Measurements from ENCODE around the gene MSGN1. TPM values are rescaled to one million over a fixed set of nuclear protein-coding genes. Genes with fewer than 3 reads are reported as not detected.

The MSGN1 gene
- total and polyA plus RNA-seq, 2 donors (not counting 3 experiments of a cell fraction or from before 2014, with no cell fraction given) = not detected

DNA sequence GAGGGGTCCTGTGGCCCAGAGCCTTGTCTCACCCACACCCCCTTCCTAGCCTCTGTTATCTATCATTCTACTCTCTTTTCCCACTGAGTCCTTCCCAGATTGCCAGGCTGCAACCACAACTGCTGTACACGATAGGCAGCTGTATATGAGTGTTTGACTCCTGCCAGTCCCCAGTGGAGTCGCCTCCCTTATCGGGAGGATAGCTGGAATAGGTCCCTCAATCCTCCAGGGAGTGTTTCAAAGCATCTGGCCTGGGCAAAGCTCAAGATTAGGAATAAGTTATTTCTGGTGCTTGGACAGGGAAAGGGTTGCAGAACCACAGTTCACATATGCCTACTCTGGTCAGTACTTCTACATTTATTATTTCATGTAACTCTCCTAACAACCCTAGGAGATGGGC is 4.8 kb downstream of the MSGN1 start:
- CTCF ChIA-PET = interaction anchor here (1.1 kb wide), 1 partner anchor 10 kb away, joined by 4 read pairs; no protein-coding TSS in a partner anchor
- DNase-seq (ENCODE audit: low read depth, low spot score) = no peak
- POLR2A ChIA-PET = no interaction called here
- no peak overlapping the region for H2AFZ ChIP-seq (ENCODE audit: low read depth, low read length)
- H3K4me3 ChIP-seq (replicated peaks in 1 of 3; ENCODE audit: insufficient read depth in 1 of 3, low read depth in 1 of 3, low read length in 3 of 3) = no peak overlapping the region
- no peaks in the 10 kb centered on the region for H3K9me3 ChIP-seq (replicated peaks; ENCODE audit: control insufficient read depth, insufficient read depth, low read length)
- peaks cover 0 to 3% of the 10 kb centered on the region in 2 experiments for H3K27me3 ChIP-seq (ENCODE audit: control insufficient read depth in 2 of 2, insufficient read depth in 2 of 2, low read length in 2 of 2)
- TF ChIP-seq MYC (IDR thresholded peaks at IDR 0.05; ENCODE audit: low read depth, low read length) (no peak), GATA2 (IDR thresholded peaks at IDR 0.05; ENCODE audit: insufficient read depth, insufficient read length, low read depth, low read length) (no peak), EZH2 (IDR thresholded peaks at IDR 0.05; ENCODE audit: borderline replicate concordance, low read depth, low read length, severe bottlenecking) (no peak), POLR2AphosphoS5 (IDR thresholded peaks at IDR 0.05; ENCODE audit: insufficient read depth, low read depth, low read length) (no peak), FOS (IDR thresholded peaks at IDR 0.05; ENCODE audit: borderline replicate concordance, insufficient read depth, low read length) (no peak), POLR2A (IDR thresholded peaks at IDR 0.05; ENCODE audit: low read depth, low read length) (no peak), JUN (IDR thresholded peaks at IDR 0.05; ENCODE audit: borderline replicate concordance, insufficient read depth, insufficient read length, low read depth) (no peak)
- TF ChIP-seq, protein P1, sequence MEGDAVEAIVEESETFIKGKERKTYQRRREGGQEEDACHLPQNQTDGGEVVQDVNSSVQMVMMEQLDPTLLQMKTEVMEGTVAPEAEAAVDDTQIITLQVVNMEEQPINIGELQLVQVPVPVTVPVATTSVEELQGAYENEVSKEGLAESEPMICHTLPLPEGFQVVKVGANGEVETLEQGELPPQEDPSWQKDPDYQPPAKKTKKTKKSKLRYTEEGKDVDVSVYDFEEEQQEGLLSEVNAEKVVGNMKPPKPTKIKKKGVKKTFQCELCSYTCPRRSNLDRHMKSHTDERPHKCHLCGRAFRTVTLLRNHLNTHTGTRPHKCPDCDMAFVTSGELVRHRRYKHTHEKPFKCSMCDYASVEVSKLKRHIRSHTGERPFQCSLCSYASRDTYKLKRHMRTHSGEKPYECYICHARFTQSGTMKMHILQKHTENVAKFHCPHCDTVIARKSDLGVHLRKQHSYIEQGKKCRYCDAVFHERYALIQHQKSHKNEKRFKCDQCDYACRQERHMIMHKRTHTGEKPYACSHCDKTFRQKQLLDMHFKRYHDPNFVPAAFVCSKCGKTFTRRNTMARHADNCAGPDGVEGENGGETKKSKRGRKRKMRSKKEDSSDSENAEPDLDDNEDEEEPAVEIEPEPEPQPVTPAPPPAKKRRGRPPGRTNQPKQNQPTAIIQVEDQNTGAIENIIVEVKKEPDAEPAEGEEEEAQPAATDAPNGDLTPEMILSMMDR (IDR thresholded peaks at IDR 0.05; ENCODE audit: extremely low read depth in 1 of 2, insufficient read depth in 1 of 2, low read depth in 1 of 2, low read length in 2 of 2) = no peak
- TF ChIP-seq, protein P2, sequence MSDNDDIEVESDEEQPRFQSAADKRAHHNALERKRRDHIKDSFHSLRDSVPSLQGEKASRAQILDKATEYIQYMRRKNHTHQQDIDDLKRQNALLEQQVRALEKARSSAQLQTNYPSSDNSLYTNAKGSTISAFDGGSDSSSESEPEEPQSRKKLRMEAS (IDR thresholded peaks at IDR 0.05; ENCODE audit: insufficient read depth, insufficient read length) = no peak
- intact Hi-C loops (cut with micrococcal nuclease) (no loop called here), dilution Hi-C loops (cut with MboI; ENCODE audit: extremely low pct_ligation_motif_present, low sequenced_read_pairs) (no loop called here)
- no TSS peak for BruUV-seq (replicated peaks)
- no peaks in the 10 kb centered on the region for H3K9me1 ChIP-seq (replicated peaks; ENCODE audit: control insufficient read depth, extremely low read depth, insufficient read depth, low read length)
- no peaks in the 10 kb centered on the region for H3K79me2 ChIP-seq (ENCODE audit: control insufficient read depth, insufficient read depth, low read length)
- H3K9ac ChIP-seq (replicated peaks; ENCODE audit: extremely low read depth, insufficient read depth, low read length) = no peak overlapping the region
- H3K4me1 ChIP-seq (ENCODE audit: control insufficient read depth, extremely low read depth, insufficient read depth, low read length) = no peaks in the 10 kb centered on the region
- no peaks in the 10 kb centered on the region for H4K20me1 ChIP-seq (replicated peaks; ENCODE audit: control insufficient read depth, extremely low read depth, insufficient read depth, low read length)
- H3K27ac ChIP-seq (ENCODE audit: insufficient read depth, low read depth, low read length) = no peak overlapping the region
- no peaks in the 10 kb centered on the region for H3K36me3 ChIP-seq (ENCODE audit: control insufficient read depth in 2 of 2, extremely low read depth in 1 of 2, insufficient read depth in 2 of 2, low read length in 2 of 2)
- H3K4me2 ChIP-seq (ENCODE audit: insufficient read depth, low read length) = no peak overlapping the region
- FAIRE-seq = no peak
